Measurements from ENCODE around the gene CCDC177. TPM values are rescaled to one million over a fixed set of nuclear protein-coding genes. Genes with fewer than 3 reads are reported as not detected.
A peak's percentile ranks its signal among the peaks of the same experiment; 100 is the strongest.

Gene CCDC177
- total RNA-seq, 1 donor from 2014 or later, result not detected

DNA sequence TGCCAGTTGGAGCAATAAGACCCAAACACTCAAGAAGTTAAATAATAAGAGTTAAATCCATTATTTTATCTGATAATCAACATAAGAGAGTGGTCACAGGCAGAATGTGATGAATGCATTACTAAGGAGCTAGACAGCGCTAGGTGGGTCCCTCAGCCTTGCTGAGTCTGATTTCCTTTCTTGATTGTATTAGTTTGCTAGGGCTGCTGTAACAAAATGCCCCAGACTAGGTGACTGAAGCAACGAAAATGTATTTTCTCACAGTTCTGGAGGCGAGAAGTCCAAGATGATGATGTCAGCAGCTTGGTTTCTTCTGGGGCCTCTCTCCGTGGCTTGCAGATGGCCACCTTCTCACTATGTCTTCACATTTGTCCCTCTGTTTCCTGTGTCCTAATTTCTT, 8.2 kb upstream of the CCDC177 start:
- H3K4me3 ChIP-seq (ENCODE audit: low read depth, low read length), result no peak overlapping the region
- DNase-seq (ENCODE audit: low read depth), result no peak
- TF ChIP-seq, protein P1, sequence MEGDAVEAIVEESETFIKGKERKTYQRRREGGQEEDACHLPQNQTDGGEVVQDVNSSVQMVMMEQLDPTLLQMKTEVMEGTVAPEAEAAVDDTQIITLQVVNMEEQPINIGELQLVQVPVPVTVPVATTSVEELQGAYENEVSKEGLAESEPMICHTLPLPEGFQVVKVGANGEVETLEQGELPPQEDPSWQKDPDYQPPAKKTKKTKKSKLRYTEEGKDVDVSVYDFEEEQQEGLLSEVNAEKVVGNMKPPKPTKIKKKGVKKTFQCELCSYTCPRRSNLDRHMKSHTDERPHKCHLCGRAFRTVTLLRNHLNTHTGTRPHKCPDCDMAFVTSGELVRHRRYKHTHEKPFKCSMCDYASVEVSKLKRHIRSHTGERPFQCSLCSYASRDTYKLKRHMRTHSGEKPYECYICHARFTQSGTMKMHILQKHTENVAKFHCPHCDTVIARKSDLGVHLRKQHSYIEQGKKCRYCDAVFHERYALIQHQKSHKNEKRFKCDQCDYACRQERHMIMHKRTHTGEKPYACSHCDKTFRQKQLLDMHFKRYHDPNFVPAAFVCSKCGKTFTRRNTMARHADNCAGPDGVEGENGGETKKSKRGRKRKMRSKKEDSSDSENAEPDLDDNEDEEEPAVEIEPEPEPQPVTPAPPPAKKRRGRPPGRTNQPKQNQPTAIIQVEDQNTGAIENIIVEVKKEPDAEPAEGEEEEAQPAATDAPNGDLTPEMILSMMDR (conservative IDR thresholded peaks at IDR 0.05; ENCODE audit: low read depth, low read length), result no peak

DNA sequence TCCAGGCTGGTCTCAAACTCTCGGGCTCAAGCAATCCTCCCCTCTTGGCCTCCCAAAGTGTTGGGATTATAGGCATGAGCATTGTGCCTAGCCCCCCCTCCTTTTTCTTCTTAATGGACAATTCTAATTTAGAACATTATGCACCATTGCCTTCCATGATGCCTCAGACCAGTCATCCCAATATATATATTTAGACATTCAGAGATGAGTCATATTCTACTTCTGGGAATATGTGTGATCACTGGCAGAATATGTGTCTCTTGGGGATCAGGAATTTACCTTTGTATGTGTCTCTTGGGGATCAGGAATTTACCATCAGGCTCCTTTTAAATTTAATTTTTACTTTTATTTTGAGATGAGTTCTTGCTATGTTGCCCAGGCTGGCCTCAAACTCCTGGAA, 7.5 kb upstream of the CCDC177 start:
- DNase-seq (ENCODE audit: low read depth), result no peak
- no peak overlapping the region for H3K4me3 ChIP-seq (ENCODE audit: low read depth, low read length)
- TF ChIP-seq, protein P1 (conservative IDR thresholded peaks at IDR 0.05; ENCODE audit: low read depth, low read length), result no peak

DNA sequence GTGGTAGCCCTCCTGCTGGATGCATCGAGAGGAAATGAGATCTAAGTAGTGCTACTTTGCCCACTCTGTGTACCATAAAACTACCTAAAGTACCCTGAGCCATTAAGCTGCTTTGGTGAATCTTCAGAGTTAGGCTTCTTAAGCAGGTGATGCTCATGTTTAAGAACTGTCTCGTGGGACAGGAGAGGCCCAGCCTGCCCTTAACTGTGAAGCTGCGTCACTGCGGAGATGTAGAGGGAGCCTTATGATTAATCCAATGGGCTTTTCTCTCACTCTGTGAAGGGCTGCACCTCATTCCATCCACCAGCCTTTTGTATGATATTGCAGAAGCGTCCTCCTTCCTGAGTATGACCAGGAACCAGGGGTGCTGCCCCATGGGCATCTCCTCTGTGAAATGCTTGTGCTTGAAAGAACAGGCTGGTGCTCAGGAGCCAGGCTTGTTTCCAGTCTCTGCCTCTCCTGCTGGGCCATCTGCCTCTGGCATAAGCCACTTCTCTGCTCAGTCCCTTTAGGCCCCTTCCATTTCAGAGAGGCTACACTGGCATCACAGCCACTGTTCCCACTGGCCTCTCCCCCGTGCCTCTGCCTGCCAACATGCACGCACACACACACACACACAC, 6.8 kb upstream of the CCDC177 start:
- no peak overlapping the region for H3K4me3 ChIP-seq (ENCODE audit: low read depth, low read length)
- TF ChIP-seq, protein P1 (conservative IDR thresholded peaks at IDR 0.05; ENCODE audit: low read depth, low read length), result no peak
- no peak for DNase-seq (ENCODE audit: low read depth)

DNA sequence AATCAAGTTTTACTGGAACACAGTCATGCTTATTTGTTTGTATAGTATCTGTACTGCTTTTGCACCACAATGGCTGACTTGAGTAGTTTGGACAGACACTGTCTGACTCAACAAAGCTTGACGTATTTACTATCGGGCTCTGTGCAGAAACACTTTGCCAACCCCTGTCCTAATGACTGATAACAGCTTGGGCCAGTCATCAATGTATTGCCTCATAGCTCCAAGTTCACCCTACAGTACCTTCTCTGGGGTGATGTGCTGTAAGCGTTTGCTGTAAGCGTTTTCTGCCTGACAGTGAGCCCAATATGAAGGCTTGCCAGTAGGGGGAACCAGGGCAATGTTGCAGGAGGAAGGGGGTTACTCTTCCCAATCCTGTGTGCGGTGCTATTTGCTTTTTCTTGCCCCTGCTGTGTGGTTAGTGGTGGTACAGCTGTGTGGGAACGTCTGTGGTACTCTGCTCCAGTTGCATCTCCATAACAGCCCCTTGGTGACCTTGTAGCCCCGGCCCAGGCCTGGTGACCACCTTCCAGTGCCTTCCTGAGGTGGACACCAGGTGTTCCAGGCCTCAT, 5.4 kb upstream of the CCDC177 start:
- TF ChIP-seq, protein P1 (conservative IDR thresholded peaks at IDR 0.05; ENCODE audit: low read depth, low read length), result peak; percentile 62
- H3K4me3 ChIP-seq (ENCODE audit: low read depth, low read length), result no peak overlapping the region
- peak; percentile 22 for DNase-seq (ENCODE audit: low read depth)

DNA sequence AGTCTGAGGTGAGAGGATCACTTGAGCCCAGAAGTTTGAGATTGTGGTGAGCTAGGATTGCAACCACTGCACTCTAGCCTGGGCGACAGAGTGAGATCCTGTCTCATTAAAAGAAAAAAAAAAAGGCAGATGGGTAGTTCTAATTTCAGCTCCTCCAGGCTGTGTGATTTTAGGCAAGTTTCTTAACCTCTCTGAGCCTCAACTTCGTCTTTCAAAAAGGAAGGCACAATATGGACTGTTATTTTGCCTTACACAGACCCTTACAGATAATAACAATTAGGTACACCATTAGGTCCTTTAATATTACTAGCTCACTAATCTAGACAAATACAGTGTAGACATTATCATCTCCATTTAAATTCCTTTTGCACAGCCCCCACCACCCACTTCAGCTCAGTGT, 4.8 kb upstream of the CCDC177 start:
- no peak overlapping the region for H3K4me3 ChIP-seq (ENCODE audit: low read depth, low read length)
- TF ChIP-seq, protein P1 (conservative IDR thresholded peaks at IDR 0.05; ENCODE audit: low read depth, low read length), result no peak
- DNase-seq (ENCODE audit: low read depth), result no peak

DNA sequence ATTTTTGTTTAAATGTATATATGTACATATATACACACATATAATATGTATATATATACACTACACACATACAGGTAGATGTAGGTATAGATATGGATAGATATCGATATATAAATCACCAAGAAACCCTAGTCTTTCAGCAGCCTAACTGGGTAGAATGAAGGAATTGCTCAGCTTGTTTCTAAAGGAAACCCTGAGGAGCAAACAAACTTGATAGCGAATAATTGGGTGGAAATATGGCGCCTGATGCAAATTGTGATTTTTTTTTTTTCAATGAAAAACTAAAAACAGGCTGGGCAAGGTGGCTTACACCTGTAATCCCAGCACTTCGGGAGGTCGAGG, 254 bp upstream of the CCDC177 start:
- H3K4me3 ChIP-seq (ENCODE audit: low read depth, low read length), result no peak overlapping the region
- TF ChIP-seq, protein P1 (conservative IDR thresholded peaks at IDR 0.05; ENCODE audit: low read depth, low read length), result no peak
- DNase-seq (ENCODE audit: low read depth), result no peak

DNA sequence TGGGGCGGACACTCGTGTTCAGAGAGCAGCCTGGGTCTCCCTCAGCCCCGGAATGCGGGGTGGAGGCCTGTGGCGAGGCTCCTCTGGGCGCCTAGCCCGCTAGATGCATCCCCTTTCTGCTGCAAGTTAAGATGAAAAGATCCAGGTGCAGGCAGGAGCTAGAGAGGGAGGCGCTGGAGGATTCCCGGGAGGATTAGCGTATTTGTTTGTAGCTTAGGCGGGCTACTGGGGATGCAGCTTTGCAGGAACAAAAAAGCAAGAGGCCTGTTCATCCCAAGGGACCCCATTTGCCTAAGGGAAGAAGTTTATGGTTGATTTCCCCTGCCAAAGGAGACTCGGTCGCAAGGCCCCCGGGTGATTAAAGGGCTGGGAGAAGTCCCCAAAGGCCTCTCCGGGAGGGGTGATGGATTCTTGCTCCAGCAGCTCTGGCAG, 824 bp downstream of the CCDC177 start:
- DNase-seq (ENCODE audit: low read depth), result no peak
- no peak overlapping the region for H3K4me3 ChIP-seq (ENCODE audit: low read depth, low read length)
- TF ChIP-seq, protein P1 (conservative IDR thresholded peaks at IDR 0.05; ENCODE audit: low read depth, low read length), result no peak

Data from epithelial cell of proximal tubule (primary cell).